ENCODE measurements around the gene SMIM27. TPM values are rescaled to one million over a fixed set of nuclear protein-coding genes. Genes with fewer than 3 reads are reported as not detected.
A peak's percentile ranks its signal among the peaks of the same experiment; 100 is the strongest.

The SMIM27 gene
- total and polyA plus RNA-seq, 9 of the 15 experiments (the other 6 are each of a cell fraction or from before 2014, with no cell fraction given) = 2.9 to 16.1 (median 7.9) TPM

DNA sequence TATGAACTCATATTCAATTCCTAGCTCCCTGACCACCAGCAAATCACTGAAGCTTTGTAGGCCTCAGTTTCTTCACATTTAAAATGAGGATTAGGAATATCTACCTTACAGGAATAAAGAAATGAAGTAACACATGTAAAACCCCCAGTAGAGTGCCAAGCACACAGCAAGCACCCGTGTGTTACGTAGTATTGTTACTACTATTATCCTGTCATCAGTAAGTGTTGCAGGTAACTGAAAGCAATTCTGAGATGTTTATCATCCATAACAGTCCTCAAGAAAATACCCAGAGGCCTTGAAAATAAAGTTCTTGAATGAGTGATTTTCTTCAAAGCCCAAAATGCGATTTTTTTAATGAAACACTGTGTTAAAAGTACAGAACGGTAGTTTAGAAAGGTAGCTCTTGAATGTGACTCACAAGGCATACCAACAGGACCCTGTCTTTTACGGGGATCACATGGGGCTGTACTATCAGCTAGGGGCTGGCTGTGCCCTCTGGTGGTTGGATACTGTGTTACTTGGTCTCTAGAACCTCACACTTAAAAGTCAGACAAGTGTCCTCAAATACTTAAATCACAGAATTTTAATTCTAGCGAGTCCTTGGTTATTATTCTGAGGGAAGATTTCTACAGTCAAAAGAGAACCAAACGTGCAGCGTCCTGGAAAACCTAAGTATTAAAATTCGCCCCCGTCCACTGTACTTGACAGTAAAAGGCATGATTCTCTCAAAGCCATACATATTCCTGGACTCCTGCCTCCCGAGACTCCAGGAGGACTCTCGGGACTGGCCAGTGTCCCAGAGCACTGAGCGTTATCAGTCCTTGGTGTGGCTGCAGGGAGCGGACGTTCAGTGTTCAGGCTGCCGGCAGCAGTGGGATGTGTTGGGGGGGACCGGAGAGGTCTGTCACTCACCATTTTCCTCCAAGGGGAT lies 20.1 kb downstream of the SMIM27 start (continued):
- TF ChIP-seq, protein P1, sequence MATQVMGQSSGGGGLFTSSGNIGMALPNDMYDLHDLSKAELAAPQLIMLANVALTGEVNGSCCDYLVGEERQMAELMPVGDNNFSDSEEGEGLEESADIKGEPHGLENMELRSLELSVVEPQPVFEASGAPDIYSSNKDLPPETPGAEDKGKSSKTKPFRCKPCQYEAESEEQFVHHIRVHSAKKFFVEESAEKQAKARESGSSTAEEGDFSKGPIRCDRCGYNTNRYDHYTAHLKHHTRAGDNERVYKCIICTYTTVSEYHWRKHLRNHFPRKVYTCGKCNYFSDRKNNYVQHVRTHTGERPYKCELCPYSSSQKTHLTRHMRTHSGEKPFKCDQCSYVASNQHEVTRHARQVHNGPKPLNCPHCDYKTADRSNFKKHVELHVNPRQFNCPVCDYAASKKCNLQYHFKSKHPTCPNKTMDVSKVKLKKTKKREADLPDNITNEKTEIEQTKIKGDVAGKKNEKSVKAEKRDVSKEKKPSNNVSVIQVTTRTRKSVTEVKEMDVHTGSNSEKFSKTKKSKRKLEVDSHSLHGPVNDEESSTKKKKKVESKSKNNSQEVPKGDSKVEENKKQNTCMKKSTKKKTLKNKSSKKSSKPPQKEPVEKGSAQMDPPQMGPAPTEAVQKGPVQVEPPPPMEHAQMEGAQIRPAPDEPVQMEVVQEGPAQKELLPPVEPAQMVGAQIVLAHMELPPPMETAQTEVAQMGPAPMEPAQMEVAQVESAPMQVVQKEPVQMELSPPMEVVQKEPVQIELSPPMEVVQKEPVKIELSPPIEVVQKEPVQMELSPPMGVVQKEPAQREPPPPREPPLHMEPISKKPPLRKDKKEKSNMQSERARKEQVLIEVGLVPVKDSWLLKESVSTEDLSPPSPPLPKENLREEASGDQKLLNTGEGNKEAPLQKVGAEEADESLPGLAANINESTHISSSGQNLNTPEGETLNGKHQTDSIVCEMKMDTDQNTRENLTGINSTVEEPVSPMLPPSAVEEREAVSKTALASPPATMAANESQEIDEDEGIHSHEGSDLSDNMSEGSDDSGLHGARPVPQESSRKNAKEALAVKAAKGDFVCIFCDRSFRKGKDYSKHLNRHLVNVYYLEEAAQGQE (IDR thresholded peaks at IDR 0.05; ENCODE audit: borderline replicate concordance) = peak; percentile 69
- TF ChIP-seq, protein P1 (CRISPR knock-in tag; IDR thresholded peaks at IDR 0.05; ENCODE audit: low read depth) = no peak; the same call in 1 of the 2 replicates
- TF ChIP-seq RAD21 (CRISPR knock-in tag; conservative IDR thresholded peaks at IDR 0.05 in 1 of 2, IDR thresholded peaks at IDR 0.05 in 1 of 2) (peak; percentile 50 to 68), ZNF75A (CRISPR knock-in tag; IDR thresholded peaks at IDR 0.05) (0 out of 2 replicates have a peak, but pooled peaks have one; percentile 17)
- TF ChIP-seq, protein P2, sequence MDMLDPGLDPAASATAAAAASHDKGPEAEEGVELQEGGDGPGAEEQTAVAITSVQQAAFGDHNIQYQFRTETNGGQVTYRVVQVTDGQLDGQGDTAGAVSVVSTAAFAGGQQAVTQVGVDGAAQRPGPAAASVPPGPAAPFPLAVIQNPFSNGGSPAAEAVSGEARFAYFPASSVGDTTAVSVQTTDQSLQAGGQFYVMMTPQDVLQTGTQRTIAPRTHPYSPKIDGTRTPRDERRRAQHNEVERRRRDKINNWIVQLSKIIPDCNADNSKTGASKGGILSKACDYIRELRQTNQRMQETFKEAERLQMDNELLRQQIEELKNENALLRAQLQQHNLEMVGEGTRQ (CRISPR knock-in tag; IDR thresholded peaks at IDR 0.05) = peak; percentile 79
- TF ChIP-seq, protein P3, sequence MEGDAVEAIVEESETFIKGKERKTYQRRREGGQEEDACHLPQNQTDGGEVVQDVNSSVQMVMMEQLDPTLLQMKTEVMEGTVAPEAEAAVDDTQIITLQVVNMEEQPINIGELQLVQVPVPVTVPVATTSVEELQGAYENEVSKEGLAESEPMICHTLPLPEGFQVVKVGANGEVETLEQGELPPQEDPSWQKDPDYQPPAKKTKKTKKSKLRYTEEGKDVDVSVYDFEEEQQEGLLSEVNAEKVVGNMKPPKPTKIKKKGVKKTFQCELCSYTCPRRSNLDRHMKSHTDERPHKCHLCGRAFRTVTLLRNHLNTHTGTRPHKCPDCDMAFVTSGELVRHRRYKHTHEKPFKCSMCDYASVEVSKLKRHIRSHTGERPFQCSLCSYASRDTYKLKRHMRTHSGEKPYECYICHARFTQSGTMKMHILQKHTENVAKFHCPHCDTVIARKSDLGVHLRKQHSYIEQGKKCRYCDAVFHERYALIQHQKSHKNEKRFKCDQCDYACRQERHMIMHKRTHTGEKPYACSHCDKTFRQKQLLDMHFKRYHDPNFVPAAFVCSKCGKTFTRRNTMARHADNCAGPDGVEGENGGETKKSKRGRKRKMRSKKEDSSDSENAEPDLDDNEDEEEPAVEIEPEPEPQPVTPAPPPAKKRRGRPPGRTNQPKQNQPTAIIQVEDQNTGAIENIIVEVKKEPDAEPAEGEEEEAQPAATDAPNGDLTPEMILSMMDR (IDR thresholded peaks at IDR 0.05 in 2 of 3, conservative IDR thresholded peaks at IDR 0.05 in 1 of 3; ENCODE audit: insufficient read depth in 2 of 3, low read depth in 1 of 3, low read length in 3 of 3) = peak; percentile 68 to 72 (median 72)
